K562 (cell line): ENCODE results near the gene PHOX2A. TPM values are rescaled to one million over a fixed set of nuclear protein-coding genes. Genes with fewer than 3 reads are reported as not detected.

Experiments used
- ATAC-seq: fragments of 200-7000 bp; cut with Tn5 transposase; 3 replicates; pipeline ENCODE4 v1.9.1; 2020; ENCODE audit warnings: moderate library complexity
- BruUV-seq: library from RNA; stranded (reverse); fragments of 400-500 nt; replicated peaks from 2 replicates; lab custom pipeline; 2021; lab: Mats Ljungman, UMichigan
- CTCF ChIA-PET: fragments of 300-600 bp; formaldehyde crosslinking; extraction: SDS; loops from one replicate; lab custom pipeline; 2021; ENCODE audit warnings: low intra/inter-chr PET ratio; lab: Yijun Ruan, JAX
- POLR2A ChIA-PET: fragments of 300-600, 350-650 bp; sonication (Branson Sonifier 250); formaldehyde crosslinking; extraction: SDS; loops from one replicate; lab custom pipeline; 2021; ENCODE audit warnings: antibody characterized with exemption, inconsistent platforms; lab: Yijun Ruan, JAX
- DNase-seq, 4 experiments: peaks; one replicate each; pipeline versions ENCODE4 v3.0.0 to v3.0.0-alpha.2; 2011 to 2018; ENCODE audit warnings: low spot score in 3 of 4, mixed read lengths in 3 of 4; ENCODE audit errors: extremely low read depth in 1 of 4
- FAIRE-seq: peaks from 2 replicates; lab custom pipeline; 2011; peaks lifted over from hg19 to GRCh38; lab: Jason Lieb, UNC
- H2AFZ ChIP-seq: 2 replicates; pipeline ENCODE4 v1.6.0; 2011; ENCODE audit warnings: low read depth, low read length, control low read depth, inconsistent platforms
- H3K27ac ChIP-seq: fragments of 200-600 bp; 3 replicates; pipeline ENCODE4 v1.8.0; 2011; ENCODE audit warnings: low read depth, mild to moderate bottlenecking, control low read depth, inconsistent platforms, low read length, moderate library complexity, mixed read lengths; ENCODE audit errors: extremely low read depth
- H3K27me3 ChIP-seq, 2 experiments: fragments of 300-600 bp in 1 of 2; 2 replicates in 1 of 2; 3 replicates in 1 of 2; pipeline versions ENCODE4 v1.6.0 to v1.8.0; 2011; ENCODE audit warnings: inconsistent platforms in 2 of 2, low read length in 2 of 2, mild to moderate bottlenecking in 1 of 2, mixed read lengths in 1 of 2, moderate library complexity in 1 of 2; ENCODE audit not compliant: control insufficient read depth in 2 of 2, insufficient read depth in 2 of 2
- H3K36me3 ChIP-seq: fragments of 300-600 bp; 3 replicates; pipeline ENCODE4 v1.8.0; 2011; ENCODE audit warnings: mild to moderate bottlenecking, low read length, inconsistent platforms; ENCODE audit not compliant: control insufficient read depth, insufficient read depth
- H3K4me1 ChIP-seq, 2 experiments: fragments of 200-600 bp in 1 of 2; replicated peaks in 1 of 2; 2 replicates in 1 of 2; 3 replicates in 1 of 2; pipeline versions ENCODE4 v1.5.1 to v1.8.0; 2011; ENCODE audit warnings: inconsistent platforms in 2 of 2, low read length in 2 of 2, mild to moderate bottlenecking in 1 of 2, mixed read lengths in 1 of 2, moderate library complexity in 1 of 2; ENCODE audit not compliant: control insufficient read depth in 2 of 2, insufficient read depth in 2 of 2
- H3K4me2 ChIP-seq: 2 replicates; pipeline ENCODE4 v1.6.1; 2011; ENCODE audit warnings: low read length, control low read depth, inconsistent platforms, mixed read lengths; ENCODE audit not compliant: insufficient read depth
- H3K4me3 ChIP-seq: fragments of 200-600 bp; sonication (generic), shearing (Covaris generic); 2 replicates; pipeline ENCODE4 v1.5.1; 2016; ENCODE audit warnings: control low read depth, inconsistent platforms
- H3K79me2 ChIP-seq: fragments of 200-600 bp; 3 replicates; pipeline ENCODE4 v1.8.0; 2011; ENCODE audit warnings: low read length, inconsistent platforms; ENCODE audit not compliant: control insufficient read depth, insufficient read depth
- H3K9ac ChIP-seq, 2 experiments: 2 replicates each; pipeline versions ENCODE4 v1.6.0 to v1.6.1; 2011; ENCODE audit warnings: low read depth in 2 of 2, low read length in 2 of 2, control low read depth in 1 of 2, inconsistent platforms in 1 of 2, mild to moderate bottlenecking in 1 of 2, mixed read lengths in 1 of 2; ENCODE audit not compliant: insufficient read depth in 1 of 2
- H3K9me1 ChIP-seq: one replicate; pipeline ENCODE4 v1.6.0; 2011; ENCODE audit warnings: inconsistent platforms, mild to moderate bottlenecking, low read length, moderate library complexity; ENCODE audit not compliant: control insufficient read depth, insufficient read depth
- H3K9me3 ChIP-seq: replicated peaks from 2 replicates; pipeline ENCODE4 v1.5.1; 2011; ENCODE audit warnings: low read depth, low read length, inconsistent platforms; ENCODE audit not compliant: control insufficient read depth, insufficient read depth
- H4K20me1 ChIP-seq: replicated peaks from 2 replicates; pipeline ENCODE4 v1.6.1; 2011; ENCODE audit warnings: low read length, inconsistent platforms, mixed read lengths; ENCODE audit not compliant: control insufficient read depth, insufficient read depth
- ARNT ChIP-seq, 2 experiments: fragments of 450-650 bp; IDR thresholded peaks; 2 replicates each; pipeline ENCODE4 v1.6.1; 2016; ENCODE audit warnings: mild to moderate bottlenecking in 1 of 2
- CSDE1 ChIP-seq, 2 experiments: fragments of 450-650 bp; IDR thresholded peaks; 2 replicates each; pipeline ENCODE4 v1.6.1; 2016; ENCODE audit warnings: mild to moderate bottlenecking in 1 of 2
- PHB2 ChIP-seq: fragments of 450-650 bp; IDR thresholded peaks from 2 replicates; pipeline ENCODE4 v1.6.1; 2017; ENCODE audit warnings: low read depth
- RFX1 ChIP-seq: fragments of 450-650 bp; IDR thresholded peaks from 2 replicates; pipeline ENCODE4 v1.6.1; 2016; ENCODE audit warnings: mild to moderate bottlenecking, moderate library complexity
- SRF ChIP-seq, 2 experiments: fragments of 250-450, 450-650 bp in 1 of 2; sonication (Bioruptor Pico) in 1 of 2; sonication (generic) in 1 of 2; formaldehyde crosslinking; IDR thresholded peaks; 2 replicates each; pipeline versions ENCODE4 v1.5.0 to v1.5.1; 2020 to 2022; ENCODE audit warnings: mild to moderate bottlenecking in 1 of 2, missing genetic modification reagents in 1 of 2
- ZBTB33 ChIP-seq: sonication (generic); formaldehyde crosslinking; IDR thresholded peaks from 2 replicates; pipeline ENCODE4 v1.8.1; 2023; ENCODE audit warnings: mild to moderate bottlenecking, missing genetic modification reagents
- ZFP91 ChIP-seq: sonication (generic); formaldehyde crosslinking; IDR thresholded peaks from 2 replicates; pipeline ENCODE4 v1.8.0; 2022; ENCODE audit warnings: mild to moderate bottlenecking, missing genetic modification reagents
- ZNF318 ChIP-seq, 2 experiments: fragments of 450-650 bp; IDR thresholded peaks; 2 replicates each; pipeline ENCODE4 v1.6.1; 2016; ENCODE audit warnings: mild to moderate bottlenecking in 2 of 2, borderline replicate concordance in 1 of 2, low read depth in 1 of 2, moderate library complexity in 1 of 2
- WGBS: fragments of 100-300 bp; shearing (Covaris generic); methylation state at CpG from one replicate; pipeline ENCODE4 v1.1.6; 2016; ENCODE audit warnings: low coverage, mixed read lengths; ENCODE audit not compliant: insufficient coverage; ENCODE audit errors: missing lambda C conversion rate; 5-methylcytosine and 5-hydroxymethylcytosine counted together
- in situ Hi-C: fragments of 300-500 bp; cut with MboI; formaldehyde crosslinking; loops from 4 replicates; pipeline ENCODE4 v1.15.0; 2018; ENCODE audit warnings: inconsistent platforms, mixed read lengths
- intact Hi-C: fragments of 100-400 bp; cut with micrococcal nuclease; formaldehyde crosslinking; loops from 2 replicates; pipeline ENCODE4 v1.14.2; 2022
- polyA plus RNA-seq, 8 experiments: library from polyadenylated mRNA; depleted of rRNA in 4 of 8; stranded (reverse) in 5 of 8; unstranded in 3 of 8; fragments of >200 nt; fragmentation: Nextera tagmentation in 2 of 8; fragmentation: Illumina TruSeq in 1 of 8; extraction: Ambion mirVana in 2 of 8; extraction: Trizol in 1 of 8; gene quantifications; 2 replicates each; pipeline versions ENCODE4 v1.2.1 to v1.2.3, GENCODE V29; 2011 to 2014; ENCODE audit warnings: inconsistent platforms in 1 of 8, missing spikeins in 1 of 8
- total RNA-seq, 7 experiments: library from RNA; depleted of rRNA in 6 of 7; stranded (reverse); fragments of >200 nt in 6 of 7; fragmentation: Illumina TruSeq in 2 of 7; extraction: Trizol in 2 of 7; gene quantifications; 2 replicates each; pipeline versions ENCODE4 v1.2.1 to v1.2.3, GENCODE V29; 2011 to 2021; ENCODE audit warnings: low replicate concordance in 1 of 7

The PHOX2A gene
- total and polyA plus RNA-seq, 9 of the 15 experiments (the other 6 are each of a cell fraction or from before 2014, with no cell fraction given): not detected

GRCh38 chr11:72238492-72239312 is 5.3 kb downstream of the PHOX2A start:
- Histone ChIP-seq H4K20me1 (no peaks in the 10 kb centered on the region), H3K4me2 (no peak overlapping the region), H3K9me1 (no peaks in the 10 kb centered on the region), H3K4me3 (no peak overlapping the region), H3K4me1 (peaks cover 0 to 28% of the 10 kb centered on the region in 2 experiments; a peak in 2 of 5 replicates), H3K27me3 (no peaks in the 10 kb centered on the region), H3K9me3 (no peaks in the 10 kb centered on the region), H3K36me3 (peaks cover 50% of the 10 kb centered on the region), H3K27ac (no peak overlapping the region), H3K79me2 (no peaks in the 10 kb centered on the region), H3K9ac (no peak overlapping the region), H2AFZ (no peak overlapping the region)
- DNase-seq (no peak), FAIRE-seq (no peak), ATAC-seq (0 out of 3 replicates have a peak, but pooled peaks have one; percentile 4)
- ChIA-PET POLR2A (interaction anchor here (0.6 to 1.3 kb wide), 10 partner anchors 8 to 195 kb away, joined by 3 to 9 read pairs (median 4); no protein-coding TSS in a partner anchor), CTCF (interaction anchor here (1.1 to 1.4 kb wide), 2 partner anchors 213 to 214 kb away, joined by 3 read pairs; no protein-coding TSS in a partner anchor)
- WGBS: 85% methylated on average over 23 of the region's 28 CpGs
- TSS peak; percentile 55 for BruUV-seq
- intact Hi-C loops: loop anchor here (5.0 kb wide), 2 partner anchors 56 to 194 kb away; partner anchors contain the start of gene CLPB
- in situ Hi-C loops: no loop called here
- TF ChIP-seq RFX1: peak; percentile 96
- TF ChIP-seq CSDE1 (IDR thresholded peaks at IDR 0.05): peak in 1 of 2 experiments; percentile 70; a peak in 2 of 4 replicates
- peak; percentile 87 for TF ChIP-seq ZBTB33 (CRISPR knock-in tag)
- TF ChIP-seq ZFP91 (CRISPR knock-in tag): no peak
- no peak for TF ChIP-seq ARNT (IDR thresholded peaks at IDR 0.05)
- peak in 1 of 2 experiments; percentile 73; a peak in 1 of 4 replicates for TF ChIP-seq SRF (CRISPR knock-in tag; IDR thresholded peaks at IDR 0.05)
- no peak for TF ChIP-seq PHB2
- no peak for TF ChIP-seq ZNF318 (IDR thresholded peaks at IDR 0.05; ENCODE audit: borderline replicate concordance in 1 of 2, low read depth in 1 of 2)
